Activated T-helper 9 cell treated with anti-CD3 and anti-CD28 coated beads, Interleukin-2, amount 50 U/mL, for 16 hours (primary cell): ENCODE results near the gene TIGD3.
A peak's percentile ranks its signal among the peaks of the same experiment; 100 is the strongest.
"Not testable (repeated sequence)": the region's sequence is repeated elsewhere in the genome, so short reads cannot be mapped to it uniquely, and the experiment has no call there.

Experiments used
- DNase-seq: peaks from one replicate; pipeline ENCODE4 v3.0.0-alpha.2; 2020; ENCODE audit warnings: low read depth

The TIGD3 gene

DNA sequence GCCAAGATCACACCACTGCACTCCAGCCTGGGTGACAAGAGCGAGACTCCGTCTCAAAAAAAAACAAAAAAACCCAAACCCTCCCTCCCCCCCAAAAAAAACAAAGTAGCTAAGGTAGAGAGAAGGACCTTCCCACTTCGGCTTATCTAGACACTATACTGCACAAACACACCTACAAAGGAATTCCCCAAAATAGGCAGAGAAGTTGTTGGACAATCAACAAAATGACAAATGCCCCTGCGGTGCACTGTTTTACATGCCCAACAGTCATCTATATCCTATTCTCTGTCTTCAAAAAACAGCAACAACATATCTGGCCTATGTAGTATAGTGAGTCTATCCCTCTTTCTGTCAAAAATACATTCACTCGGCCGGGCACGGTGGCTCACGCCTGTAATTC is 27.5 kb upstream of the TIGD3 start:
- no peak for DNase-seq

DNA sequence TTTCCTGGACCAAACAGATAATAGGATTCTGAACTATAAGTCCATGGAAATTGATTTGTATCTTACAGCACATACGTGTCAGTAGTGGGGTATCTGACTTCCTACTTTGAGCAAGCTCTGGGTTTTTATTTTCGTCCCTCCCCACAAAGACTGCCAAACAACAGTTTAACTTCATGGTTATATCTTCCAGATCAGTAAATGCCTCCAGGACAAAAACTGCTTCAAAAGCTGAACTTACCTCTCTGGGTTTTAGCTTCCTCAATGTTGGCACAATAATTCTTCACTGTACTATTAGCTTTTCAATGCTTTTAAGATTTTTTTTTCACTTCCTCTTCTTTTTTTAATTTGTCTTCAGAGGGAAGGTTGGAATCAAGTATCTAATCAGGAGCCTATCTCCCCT is 25.1 kb upstream of the TIGD3 start:
- DNase-seq: no peak

DNA sequence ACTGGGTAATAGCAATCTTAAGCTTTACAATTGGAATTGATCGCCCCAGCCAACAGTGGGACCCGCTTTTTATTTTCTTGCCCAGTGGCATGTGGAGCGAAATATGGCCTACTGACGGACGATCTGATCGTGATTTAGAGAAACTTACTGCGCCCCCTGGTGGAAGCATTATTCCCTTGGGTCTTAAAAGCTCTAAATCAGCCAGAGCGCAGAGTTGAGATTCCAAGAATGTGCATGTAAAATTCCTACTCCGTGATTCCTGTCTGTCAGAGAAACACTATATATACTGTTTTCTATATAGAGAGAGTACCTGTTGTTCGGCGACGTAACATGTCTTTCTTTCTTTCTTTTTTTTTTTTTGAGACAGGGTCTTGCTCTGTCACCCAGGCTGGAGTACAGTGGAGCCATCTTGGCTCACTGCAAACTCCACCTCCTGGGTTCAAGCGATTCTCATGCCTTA is 24.6 kb upstream of the TIGD3 start:
- peak; percentile 70 for DNase-seq

DNA sequence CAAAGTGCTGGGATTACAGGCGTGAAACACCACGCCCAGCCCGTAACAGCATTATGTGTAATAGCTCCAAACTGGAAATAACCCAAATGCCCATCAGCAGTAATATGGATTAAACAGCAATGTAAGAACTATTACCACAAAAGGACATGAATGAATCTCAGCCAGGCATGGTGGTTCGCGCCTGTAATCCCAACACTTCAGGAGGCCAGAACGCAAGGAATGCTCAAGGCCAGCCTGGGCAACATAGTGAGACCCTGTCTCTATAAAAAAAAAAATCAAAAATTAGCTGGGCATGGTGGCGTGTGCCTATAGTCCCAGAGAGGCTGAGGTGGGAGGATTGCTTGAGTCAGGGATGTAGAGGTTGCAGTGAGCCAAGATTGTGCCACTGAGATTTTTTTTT is 24.0 kb upstream of the TIGD3 start:
- no peak for DNase-seq

DNA sequence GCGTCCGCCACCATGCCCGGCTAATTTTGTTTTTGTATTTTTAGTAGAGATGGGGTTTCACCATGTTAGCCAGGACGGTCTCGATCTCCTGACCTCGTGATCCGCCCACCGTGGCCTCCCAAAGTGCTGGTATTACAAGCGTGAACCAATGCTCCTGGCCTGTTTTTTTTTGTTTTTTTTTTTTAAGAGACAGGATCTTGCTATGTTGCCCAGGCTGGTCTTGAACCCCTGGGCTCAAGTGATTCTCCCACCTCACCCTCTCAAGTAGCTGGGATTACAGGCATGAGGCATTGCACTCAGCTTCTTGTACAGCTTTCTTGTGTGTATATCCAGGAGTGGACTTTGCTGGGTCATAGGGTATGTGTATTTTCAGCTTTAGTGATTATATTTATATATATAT is 22.0 kb upstream of the TIGD3 start:
- not testable (repeated sequence) for DNase-seq

DNA sequence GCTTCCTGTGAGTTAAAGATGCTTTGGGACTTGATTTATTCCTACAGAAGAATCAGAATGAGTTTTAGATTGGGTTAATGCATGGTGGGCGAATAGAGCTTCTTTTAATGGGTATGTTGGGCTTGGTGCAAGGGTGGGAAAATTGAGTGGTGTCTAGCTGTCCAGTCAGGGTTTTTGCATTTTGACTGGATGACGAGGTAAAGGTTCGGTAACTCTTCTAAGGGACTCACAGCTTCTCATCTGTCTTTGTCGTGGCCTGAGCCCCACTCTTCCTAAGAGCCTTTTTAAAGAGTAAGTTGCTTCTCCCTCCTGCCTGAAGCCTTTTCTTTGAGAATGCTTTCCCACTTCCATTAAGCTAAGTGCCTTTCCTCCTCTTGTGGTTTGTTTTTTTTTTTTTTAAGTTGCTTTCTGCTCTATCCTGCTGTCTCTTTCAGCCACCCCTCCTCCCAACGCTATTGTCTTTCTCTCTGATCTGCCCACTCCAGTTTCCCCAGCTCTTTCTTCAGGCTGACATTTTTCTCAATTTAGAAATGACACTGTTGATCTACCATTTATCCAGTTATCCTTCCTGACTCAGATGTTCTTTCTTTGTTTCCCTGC is 19.8 kb upstream of the TIGD3 start:
- DNase-seq: no peak

DNA sequence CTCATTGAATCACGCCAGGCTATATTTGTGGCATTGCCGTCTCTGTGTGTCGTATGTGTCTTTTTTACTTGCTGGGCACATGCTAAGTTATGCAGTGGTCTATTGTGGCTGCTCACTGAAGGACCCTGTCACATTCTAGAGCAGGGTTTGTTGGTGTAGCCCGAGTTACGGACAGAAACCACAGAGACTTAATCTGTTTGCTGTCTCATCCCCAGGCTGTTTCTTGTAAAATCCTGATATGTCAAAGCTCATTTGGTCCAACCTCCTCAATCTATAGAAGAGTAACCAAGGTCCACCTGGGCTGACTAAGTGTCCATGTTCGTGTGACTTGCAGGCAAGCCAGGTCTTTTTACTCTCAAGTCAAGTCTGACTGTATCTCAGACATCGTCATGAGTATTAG is 15.9 kb upstream of the TIGD3 start:
- DNase-seq: no peak

DNA sequence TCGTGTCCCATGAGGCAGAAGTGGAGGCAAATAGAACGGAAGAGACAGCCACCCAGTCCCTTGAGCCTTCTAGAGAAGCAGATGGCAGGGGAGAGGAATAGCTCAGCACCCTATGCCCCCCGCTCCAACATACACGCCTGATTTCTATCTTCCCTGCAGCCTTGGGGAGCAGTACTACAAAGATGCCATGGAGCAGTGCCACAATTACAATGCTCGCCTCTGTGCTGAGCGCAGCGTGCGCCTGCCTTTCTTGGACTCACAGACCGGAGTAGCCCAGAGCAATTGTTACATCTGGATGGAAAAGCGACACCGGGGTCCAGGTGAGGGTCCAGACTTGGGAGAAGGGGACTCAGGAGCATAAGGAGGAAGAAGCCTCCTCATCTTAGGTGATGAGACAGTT is 14.3 kb upstream of the TIGD3 start:
- DNase-seq: no peak

DNA sequence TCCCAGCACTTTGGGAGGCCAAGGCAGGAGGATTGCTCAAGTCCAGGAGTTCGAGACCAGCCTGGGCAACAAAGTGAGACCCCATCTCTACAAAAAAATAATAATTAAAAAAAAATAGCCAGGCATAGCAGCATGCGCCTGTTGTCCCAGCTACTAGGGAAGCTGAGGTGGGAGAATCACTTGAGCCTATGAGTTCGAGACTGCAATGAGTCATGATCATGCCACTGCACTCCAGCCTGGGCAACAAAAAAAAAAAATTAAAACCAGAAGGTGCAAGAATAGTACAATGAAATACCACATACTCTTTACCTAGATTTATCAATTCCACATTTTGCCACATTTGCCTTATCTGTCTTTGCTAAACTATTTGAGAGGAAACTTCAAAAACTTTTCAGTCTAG is 12.7 kb upstream of the TIGD3 start:
- DNase-seq: no peak

DNA sequence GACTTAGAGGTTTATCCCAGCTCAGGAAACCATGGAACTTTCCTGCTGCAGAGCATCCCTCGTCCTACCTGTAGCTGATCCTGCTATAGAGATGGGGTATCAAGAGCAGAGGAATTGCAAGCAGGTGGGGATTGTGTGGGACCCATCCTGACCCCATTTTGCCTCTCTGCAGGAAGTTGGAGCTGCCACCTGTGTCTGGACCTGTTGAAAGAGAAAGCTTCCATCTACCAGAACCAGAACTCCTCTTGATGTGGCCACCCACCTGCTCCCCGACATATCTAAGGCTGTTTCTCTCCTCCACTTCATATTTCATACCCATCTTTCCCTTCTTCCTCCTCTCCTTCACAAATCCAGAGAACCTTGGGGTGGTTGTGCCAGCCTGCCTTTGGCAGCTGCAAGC is 3.0 kb upstream of the TIGD3 start:
- DNase-seq: no peak

DNA sequence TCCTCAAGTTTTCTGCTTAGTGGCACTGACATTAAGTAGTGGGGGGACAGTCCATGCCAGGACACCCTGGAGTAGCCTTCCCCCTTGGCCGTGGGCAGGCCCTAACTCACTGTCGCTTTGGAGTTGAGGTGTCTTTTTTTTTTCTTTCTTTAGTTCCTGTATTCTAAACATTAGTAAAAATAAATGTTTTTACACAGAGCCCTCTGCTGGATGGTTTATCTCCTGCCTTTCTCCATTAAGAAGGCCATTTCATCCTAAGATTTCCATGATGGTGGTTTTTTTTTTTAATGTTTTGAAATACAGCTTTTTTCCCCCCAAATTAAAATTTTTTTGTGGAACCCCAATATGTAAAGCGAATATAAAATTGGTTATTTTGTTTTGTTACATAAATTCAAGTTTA is 1.8 kb upstream of the TIGD3 start:
- DNase-seq: no peak

DNA sequence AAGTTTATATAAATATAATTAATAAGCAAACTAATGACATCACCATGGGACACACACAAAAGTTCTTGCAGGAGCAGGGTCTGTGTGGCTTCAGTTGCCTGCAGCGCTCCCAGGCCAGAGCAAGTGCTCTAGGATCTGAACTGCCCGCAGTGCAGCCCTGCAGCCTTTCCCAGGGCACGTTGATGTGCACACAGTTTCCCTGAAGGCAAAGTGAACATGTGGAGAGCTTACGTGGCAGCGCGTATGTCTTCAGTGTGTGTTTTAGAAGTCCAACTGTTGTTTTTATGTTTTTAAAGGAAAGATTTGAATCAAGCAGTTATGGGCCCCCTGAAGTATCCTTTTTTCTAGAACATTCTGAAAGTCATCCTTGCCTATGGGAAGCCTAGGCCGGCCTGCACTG is 1.2 kb upstream of the TIGD3 start:
- no peak for DNase-seq

DNA sequence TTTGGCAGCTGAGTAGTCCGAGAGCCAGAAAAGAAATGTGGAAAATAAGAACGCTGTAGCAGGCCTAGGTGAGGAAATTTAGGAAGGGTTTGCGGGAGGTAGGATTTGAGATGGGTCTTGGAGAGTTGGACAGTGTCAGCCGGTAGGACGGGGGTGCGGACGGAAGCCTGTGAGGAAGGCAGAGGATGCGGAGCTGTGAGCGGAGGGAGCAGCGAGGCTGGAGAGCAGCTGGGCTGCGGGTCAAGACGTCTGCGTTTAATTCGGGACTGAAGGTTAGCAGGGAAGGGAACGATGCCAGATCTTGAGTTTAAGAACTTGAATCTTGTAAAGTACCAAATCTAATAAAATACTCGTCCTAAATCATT is 669 bp upstream of the TIGD3 start:
- no peak for DNase-seq

DNA sequence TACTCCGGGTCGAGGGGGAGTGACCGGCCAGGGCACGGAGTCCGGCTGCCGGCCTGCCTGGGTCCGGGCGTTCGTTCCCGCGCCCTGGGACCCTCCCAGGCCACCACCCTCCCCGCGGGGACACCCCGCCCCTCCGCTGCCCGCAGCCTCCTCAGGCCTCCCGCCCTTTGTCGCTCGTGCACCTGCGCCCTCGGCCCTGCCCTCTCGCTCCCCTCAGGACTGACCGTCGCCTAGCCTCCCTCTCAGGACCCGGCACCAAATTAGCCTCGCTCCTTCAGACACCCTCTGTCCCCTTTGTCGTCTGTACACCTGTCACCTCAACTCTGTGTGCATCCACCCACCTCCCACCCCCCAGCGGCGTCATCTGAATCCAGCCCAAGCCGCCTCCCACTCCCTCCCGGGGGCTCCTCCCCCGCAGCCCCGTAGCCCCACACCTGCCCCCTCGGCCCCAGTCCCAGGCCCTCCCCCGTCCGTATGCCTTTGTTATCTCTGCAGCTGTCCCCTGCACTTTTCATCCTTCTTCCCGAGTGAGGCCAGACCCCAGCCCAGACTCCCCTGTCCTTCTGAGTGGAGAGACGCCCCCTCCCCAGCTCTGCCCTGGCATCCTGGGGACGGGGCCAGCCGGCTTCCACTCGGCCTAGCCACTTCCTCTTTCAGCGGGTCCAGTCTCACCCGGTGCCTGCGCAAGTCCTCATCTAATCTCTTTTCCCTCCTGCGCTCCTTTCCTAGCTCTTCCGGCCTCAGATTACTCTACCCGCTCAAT is 643 bp downstream of the TIGD3 start:
- DNase-seq: peak; percentile 35

DNA sequence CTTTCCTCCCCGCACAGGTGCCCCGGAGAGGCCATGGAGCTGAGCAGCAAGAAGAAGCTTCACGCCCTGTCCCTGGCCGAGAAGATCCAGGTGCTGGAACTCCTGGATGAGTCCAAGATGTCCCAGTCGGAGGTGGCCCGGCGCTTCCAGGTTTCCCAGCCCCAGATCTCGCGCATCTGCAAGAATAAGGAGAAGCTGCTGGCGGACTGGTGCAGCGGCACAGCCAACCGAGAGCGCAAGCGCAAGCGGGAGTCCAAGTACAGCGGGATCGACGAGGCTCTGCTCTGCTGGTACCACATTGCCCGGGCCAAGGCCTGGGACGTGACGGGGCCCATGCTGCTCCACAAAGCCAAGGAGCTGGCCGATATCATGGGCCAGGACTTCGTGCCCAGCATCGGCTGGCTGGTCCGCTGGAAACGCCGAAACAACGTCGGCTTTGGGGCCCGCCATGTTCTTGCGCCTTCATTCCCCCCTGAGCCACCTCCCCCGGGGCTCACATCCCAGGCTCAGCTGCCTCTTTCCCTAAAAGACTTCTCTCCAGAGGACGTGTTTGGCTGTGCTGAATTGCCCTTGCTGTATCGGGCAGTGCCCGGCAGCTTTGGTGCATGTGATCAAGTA is 1.3 kb downstream of the TIGD3 start:
- DNase-seq: no peak

DNA sequence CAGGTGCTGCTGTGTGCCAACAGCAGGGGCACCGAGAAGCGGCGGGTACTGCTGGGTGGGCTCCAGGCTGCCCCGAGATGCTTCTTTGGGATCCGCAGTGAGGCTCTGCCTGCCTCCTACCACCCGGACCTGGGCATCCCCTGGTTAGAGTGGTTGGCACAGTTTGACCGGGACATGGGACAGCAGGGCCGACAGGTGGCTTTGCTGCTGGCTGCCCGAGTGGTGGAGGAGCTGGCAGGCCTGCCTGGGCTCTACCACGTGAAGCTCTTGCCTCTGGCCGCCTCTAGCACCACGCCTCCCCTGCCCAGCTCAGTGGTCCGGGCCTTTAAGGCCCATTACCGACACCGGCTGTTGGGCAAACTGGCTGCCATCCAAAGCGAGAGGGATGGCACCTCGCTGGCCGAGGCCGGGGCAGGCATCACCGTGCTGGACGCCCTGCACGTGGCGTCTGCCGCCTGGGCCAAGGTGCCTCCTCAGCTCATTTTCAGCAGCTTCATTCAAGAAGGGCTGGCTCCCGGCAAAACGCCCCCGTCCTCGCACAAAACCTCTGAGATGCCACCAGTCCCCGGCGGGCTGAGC is 1.9 kb downstream of the TIGD3 start:
- no peak for DNase-seq

DNA sequence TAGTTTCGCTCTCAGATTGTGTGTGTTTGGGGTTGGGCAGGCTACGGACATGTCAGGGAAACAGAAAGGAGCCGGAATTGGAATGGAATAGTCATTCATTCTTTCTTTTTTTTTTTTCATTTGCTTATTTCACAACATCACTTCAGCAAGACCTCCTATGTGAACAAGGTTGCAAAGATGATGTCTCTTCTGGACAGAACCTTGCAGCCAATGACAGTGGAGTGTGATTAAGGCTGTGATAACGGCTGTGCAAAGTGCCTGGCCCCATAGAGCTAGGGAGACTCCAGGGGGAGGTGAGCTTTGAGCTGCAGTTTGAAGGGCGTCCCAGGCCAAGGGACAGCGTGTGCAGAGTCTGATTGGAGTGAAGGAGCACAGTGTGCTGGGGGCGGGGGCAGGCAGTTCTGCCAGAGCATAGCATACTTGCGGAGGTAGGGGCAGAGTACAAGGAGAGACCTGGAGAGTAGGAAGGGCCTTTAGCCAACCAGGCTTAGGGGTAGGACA is 3.4 kb downstream of the TIGD3 start:
- no peak for DNase-seq

DNA sequence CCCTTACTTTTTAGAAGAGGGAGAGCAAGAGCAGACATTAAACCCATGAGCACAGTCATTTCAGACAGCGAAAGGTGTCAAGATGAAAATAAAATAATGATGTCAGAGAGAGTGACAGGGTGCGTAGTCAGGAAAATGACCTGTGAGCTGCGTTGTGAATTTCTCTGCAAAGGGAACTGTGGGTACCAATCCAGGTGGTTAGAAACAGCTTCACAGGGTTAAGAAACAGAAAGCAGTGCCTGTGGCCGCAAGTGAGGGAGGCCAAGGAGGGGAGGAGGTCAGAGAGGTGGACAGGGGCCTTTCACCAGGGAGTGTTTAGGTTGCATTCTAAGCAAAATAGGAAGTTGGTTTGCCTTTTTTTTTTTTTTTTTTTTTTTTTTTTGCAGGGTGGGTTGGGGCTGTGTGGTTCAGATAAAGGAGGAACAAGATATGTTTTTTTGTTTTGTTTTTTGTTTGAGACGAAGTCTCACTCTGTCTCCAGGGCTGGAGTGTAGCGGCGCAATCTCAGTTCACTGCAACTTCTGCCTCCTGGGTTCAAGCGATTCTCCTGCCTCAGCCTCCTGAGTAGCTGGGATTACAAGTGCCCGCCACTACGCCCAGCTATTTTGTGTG is 7.9 kb downstream of the TIGD3 start:
- no peak for DNase-seq

DNA sequence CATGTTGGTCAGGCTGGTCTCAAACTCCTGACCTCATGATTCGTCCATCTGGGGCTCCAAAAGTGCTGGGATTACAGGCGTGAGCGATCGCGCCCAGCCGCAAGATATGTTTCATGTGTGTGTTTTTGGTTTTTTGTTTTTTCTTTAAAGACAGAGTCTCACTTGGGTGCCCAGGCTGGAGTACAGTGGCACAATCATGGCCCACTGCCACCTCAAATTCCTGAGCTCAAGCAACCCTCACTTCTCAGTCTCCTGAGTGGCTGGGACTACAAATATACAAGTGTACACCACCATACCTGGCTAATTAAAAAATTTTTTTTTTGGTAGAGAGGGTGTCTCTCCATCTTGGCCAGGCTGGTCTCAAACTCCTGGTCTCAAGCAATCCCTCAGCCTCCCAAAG is 8.4 kb downstream of the TIGD3 start:
- DNase-seq: no peak

DNA sequence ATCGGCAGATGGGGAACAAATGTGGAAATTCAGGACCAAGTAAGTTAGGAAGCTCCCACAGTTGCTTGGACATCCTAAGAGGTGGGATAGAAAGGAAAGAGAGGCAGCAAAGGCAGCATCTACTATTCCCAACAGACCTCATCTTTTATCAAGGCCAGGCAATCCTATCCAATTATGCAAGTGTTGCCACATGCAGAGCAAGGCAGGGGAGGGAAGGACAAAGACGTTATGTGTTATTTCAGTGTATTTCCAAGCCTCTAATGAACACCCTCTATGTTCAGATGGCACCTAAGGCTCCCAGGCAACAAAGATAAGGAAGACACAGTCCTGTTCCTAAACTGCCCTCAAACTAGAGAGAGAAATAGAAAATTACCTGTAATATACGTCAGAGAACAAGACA is 9.2 kb downstream of the TIGD3 start:
- no peak for DNase-seq

DNA sequence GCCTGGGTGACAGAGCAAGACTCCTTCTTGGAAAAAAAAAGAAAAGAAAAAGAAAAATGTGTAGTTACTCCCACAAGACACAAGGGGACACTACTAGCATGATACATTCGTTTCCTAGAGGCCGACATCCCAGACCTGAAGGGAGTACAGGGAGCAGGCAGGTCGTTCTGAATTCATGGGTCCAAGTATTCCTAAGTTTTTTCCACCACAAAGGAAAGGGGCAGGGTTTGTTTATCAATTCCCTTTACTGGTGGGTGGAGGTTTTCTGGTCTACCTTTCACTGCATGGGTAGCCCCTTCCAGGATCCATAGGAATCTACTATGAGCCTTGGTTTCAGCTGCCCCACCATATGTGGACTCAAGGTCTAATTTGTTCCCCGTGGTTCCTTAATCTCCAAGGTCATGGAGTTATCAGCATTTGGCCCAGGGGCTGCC is 11.8 kb downstream of the TIGD3 start:
- DNase-seq: no peak

DNA sequence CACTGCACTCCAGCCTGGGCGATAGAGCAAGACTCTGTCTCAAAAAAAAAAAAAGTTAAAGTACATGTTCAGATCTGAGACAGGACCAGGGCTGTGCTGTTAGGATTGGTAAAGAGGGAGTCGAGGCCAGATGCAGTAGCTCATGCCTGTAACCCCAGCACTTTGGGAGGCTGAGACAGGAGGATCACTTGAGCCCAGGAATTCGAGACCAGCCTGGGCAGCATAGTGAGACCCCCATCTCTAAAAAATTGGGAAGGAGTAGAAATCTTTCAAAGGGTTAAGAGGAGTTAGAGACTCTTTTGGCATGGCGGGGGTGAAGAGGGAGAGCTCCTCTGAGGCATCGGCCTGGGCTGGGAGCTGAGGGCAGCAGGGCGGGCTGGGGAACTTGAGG is 16.1 kb downstream of the TIGD3 start:
- DNase-seq: no peak
